ENCODE data around the gene NEU4.

The NEU4 gene

GRCh38 chr2:241793385-241793784, 15.6 kb upstream of the NEU4 start:
- Histone ChIP-seq H3K27ac (ENCODE audit: low read depth, low read length, poor library complexity, severe bottlenecking) (no peak overlapping the region), H3K4me3 (ENCODE audit: low read depth, low read length, poor library complexity, severe bottlenecking) (no peak overlapping the region), H3K9me3 (ENCODE audit: low read length) (no peaks in the 10 kb centered on the region), H3K79me2 (ENCODE audit: insufficient read depth, low read length) (no peaks in the 10 kb centered on the region), H3K27me3 (ENCODE audit: insufficient read depth, low read length) (0 out of 2 replicates have a peak, but pooled peaks cover 3% of the 10 kb centered on the region), H3F3A (ENCODE audit: insufficient read depth, low read length) (no peaks in the 10 kb centered on the region), H3K4me2 (ENCODE audit: low read length) (no peak overlapping the region), H3K36me3 (ENCODE audit: insufficient read depth, low read length) (no peaks in the 10 kb centered on the region), H2AFZ (ENCODE audit: low read length) (no peak overlapping the region), H3K9ac (ENCODE audit: low read length) (no peak overlapping the region), H4K20me1 (ENCODE audit: insufficient read depth, low read length) (no peaks in the 10 kb centered on the region), H3K4me1 (ENCODE audit: insufficient read depth, low read length, severe bottlenecking) (peaks cover 6% of the 10 kb centered on the region), H3K9me2 (ENCODE audit: low read depth, low read length) (no peaks in the 10 kb centered on the region)
- no peak for TF ChIP-seq CTCF (IDR thresholded peaks at IDR 0.05; ENCODE audit: low read length)
- no peak for TF ChIP-seq EZH2 (IDR thresholded peaks at IDR 0.05; ENCODE audit: borderline replicate concordance, low read length)

GRCh38 chr2:241794250-241794823, 14.7 kb upstream of the NEU4 start:
- Histone ChIP-seq H3F3A (ENCODE audit: insufficient read depth, low read length) (no peaks in the 10 kb centered on the region), H3K4me3 (ENCODE audit: low read depth, low read length, poor library complexity, severe bottlenecking) (no peak overlapping the region), H3K36me3 (ENCODE audit: insufficient read depth, low read length) (no peaks in the 10 kb centered on the region), H3K27me3 (ENCODE audit: insufficient read depth, low read length) (0 out of 2 replicates have a peak, but pooled peaks cover 3% of the 10 kb centered on the region), H3K9ac (ENCODE audit: low read length) (no peak overlapping the region), H3K9me2 (ENCODE audit: low read depth, low read length) (no peaks in the 10 kb centered on the region), H4K20me1 (ENCODE audit: insufficient read depth, low read length) (no peaks in the 10 kb centered on the region), H2AFZ (ENCODE audit: low read length) (no peak overlapping the region), H3K79me2 (ENCODE audit: insufficient read depth, low read length) (no peaks in the 10 kb centered on the region), H3K4me1 (ENCODE audit: insufficient read depth, low read length, severe bottlenecking) (no peaks in the 10 kb centered on the region), H3K4me2 (ENCODE audit: low read length) (no peak overlapping the region), H3K9me3 (ENCODE audit: low read length) (no peaks in the 10 kb centered on the region), H3K27ac (ENCODE audit: low read depth, low read length, poor library complexity, severe bottlenecking) (no peak overlapping the region)
- TF ChIP-seq EZH2 (IDR thresholded peaks at IDR 0.05; ENCODE audit: borderline replicate concordance, low read length): no peak
- no peak for TF ChIP-seq CTCF (IDR thresholded peaks at IDR 0.05; ENCODE audit: low read length)

GRCh38 chr2:241795021-241795999, 13.7 kb upstream of the NEU4 start:
- Histone ChIP-seq H3K79me2 (ENCODE audit: insufficient read depth, low read length) (no peaks in the 10 kb centered on the region), H3K4me2 (ENCODE audit: low read length) (no peak overlapping the region), H4K20me1 (ENCODE audit: insufficient read depth, low read length) (no peaks in the 10 kb centered on the region), H3K4me3 (ENCODE audit: low read depth, low read length, poor library complexity, severe bottlenecking) (no peak overlapping the region), H3K27me3 (ENCODE audit: insufficient read depth, low read length) (0 out of 2 replicates have a peak, but pooled peaks cover 3% of the 10 kb centered on the region), H3K36me3 (ENCODE audit: insufficient read depth, low read length) (no peaks in the 10 kb centered on the region), H2AFZ (ENCODE audit: low read length) (no peak overlapping the region), H3K27ac (ENCODE audit: low read depth, low read length, poor library complexity, severe bottlenecking) (no peak overlapping the region), H3F3A (ENCODE audit: insufficient read depth, low read length) (no peaks in the 10 kb centered on the region), H3K9ac (ENCODE audit: low read length) (no peak overlapping the region), H3K9me2 (ENCODE audit: low read depth, low read length) (no peaks in the 10 kb centered on the region), H3K9me3 (ENCODE audit: low read length) (no peaks in the 10 kb centered on the region), H3K4me1 (ENCODE audit: insufficient read depth, low read length, severe bottlenecking) (no peaks in the 10 kb centered on the region)
- TF ChIP-seq EZH2 (IDR thresholded peaks at IDR 0.05; ENCODE audit: borderline replicate concordance, low read length) (no peak), CTCF (IDR thresholded peaks at IDR 0.05; ENCODE audit: low read length) (no peak)

Data from OCI-LY1 (cell line).